Activated CD4-positive, alpha-beta T cell treated with anti-CD3 and anti-CD28 coated beads, Interleukin-10, Interleukin-2, amounts not matched to agents 100 ng/mL and 50 ng/mL, durations not matched to agents 16 hours and 8 hours (primary cell): ENCODE results near the gene KRTAP4-3.
"Not testable (repeated sequence)": the region's sequence is repeated elsewhere in the genome, so short reads cannot be mapped to it uniquely, and the experiment has no call there.

ENCODE experiments used
- DNase-seq: peaks from one replicate; pipeline ENCODE4 v3.0.0-alpha.2; 2020

KRTAP4-3 gene

DNA sequence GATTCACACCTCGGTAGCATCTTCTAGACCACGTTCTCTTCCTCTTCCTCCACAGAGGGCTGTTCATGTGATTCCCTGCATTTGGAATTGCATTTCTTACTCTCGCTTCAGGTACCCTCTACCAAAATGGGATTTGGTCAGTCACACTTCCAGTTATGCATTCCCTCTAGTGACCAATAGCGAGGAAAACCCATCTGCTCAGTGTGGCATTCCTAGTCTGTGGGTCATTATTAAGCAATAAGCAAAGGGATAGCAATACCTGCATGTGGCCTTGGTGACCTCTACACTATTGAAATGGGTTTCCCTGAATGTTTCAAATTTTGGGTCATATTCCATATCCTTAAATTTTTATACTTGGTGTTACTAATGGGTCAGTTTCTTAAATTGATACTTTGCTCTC lies 18.0 kb downstream of the KRTAP4-3 start:
- DNase-seq = no peak

DNA sequence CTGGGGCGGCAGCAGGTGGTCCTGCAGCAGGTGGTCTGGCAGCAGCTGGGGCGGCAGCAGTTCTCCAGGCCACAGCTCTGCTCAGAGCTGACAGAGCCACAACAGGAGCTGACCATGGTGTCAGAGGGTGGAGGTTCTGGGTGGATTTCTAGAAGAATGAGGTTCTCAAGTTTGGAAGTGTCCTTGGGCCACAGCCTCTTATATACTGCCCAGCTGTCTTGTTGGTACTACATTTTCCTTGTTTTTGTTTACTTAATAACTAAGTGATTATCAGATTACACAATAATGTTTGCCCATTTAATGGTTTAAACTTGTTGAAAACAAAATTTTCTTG lies 18.4 kb downstream of the KRTAP4-3 start, which contains the start of gene KRTAP4-5:
TSS of gene KRTAP4-5 (minus strand) at position 174 of the 334 bp plus-strand sequence. CDS start at position 116, 58 bp downstream.
- DNase-seq = no peak

DNA sequence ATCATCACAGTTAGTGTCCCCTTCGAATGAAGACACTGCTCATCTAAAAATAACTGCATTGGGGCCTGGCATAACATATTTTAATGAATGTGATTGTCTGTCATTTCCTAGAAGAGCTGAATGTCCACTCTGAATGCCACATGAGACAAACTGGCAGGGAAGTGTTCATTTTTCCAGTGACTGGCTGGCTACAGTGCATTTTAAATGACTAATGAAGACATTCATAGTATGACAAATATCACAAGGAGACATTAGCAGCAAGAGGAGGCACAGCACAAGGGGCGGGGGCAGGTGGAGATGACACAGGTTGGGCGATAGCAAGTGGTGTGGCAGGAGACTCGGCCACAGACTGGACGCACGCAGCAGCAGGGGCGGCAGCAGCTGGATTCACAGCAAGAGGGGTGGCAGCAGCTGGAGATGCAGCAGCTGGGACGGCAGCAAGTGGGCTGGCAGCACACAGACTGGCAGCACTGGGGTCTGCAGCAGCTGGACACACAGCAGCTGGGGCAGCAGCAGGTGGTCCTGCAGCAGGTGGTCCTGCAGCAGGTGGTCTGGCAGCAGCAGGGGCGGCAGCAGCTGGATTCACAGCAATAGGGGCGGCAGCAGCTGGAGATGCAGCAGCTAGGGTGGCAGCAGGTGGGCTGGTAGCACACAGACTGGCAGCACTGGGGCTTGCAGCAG lies 18.9 kb downstream of the KRTAP4-3 start:
- not testable (repeated sequence) for DNase-seq

DNA sequence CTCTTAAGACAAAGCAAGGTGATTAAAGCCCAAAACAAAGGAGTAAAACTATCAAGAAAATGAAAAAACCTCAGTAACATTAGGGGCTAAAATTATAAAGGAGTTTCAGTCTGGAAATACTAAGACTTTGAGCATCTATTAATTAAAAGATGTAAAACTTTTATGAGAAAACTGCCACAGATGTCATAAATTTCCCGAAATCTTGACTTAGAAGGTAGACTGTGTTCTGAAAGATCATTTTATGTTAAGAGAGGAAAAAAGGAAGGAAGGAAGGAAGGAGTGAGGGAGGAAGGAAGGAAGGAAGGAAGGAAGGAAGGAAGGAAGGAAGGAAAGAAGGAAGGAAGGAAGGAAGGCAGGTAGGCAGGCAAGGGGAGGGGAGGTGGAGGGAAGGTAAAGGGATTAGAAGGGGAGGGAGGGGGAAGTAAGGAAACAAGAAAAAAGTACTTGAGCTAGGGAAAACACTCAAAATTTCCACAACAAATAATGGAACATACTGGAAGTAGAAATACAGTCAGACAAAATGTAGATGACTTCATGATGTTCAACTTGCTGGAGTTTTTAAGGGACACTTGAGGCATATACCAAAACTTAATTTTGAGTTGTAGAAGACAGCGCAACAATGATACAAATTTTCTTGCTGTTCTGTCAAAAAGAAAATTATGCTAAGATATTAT lies 20.4 kb downstream of the KRTAP4-3 start:
- no peak for DNase-seq

DNA sequence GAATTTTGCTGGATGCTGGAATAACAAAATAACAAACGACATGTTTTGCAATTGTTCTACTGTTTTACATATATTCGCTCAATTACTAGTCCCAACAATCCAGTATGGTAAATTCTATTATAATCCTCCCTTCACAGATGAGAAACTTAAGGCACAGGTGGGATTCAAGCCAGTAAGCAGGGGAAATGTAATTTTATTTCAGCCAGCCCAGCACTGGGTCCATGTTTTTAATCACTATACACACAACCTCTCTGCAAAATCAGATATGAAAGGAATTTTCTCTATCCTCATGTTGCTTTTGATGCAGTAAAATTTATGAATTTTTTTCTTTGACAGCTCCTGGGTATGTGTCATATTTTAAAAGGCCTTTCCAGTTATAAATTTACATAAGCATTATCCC lies 22.8 kb downstream of the KRTAP4-3 start:
- no peak for DNase-seq

DNA sequence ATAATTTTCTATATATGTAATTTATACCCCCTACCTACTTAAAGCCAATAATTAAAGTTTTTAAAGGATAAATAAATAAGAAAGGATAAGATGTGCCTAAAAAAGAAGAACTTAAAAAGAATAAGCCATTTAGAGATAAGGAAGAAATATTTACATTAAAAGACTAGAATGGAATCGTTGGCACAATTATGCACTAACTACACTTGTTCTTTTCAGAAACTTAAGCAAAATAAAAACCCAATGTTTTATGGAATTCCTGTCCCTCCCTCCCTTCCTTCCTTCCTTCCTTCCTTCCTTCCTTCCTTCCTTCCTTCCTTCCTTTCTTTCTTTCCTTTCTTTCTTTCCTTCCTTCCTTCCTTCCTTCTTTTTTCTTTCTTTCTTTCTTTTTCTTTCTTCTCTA lies 23.2 kb downstream of the KRTAP4-3 start:
- DNase-seq = no peak

DNA sequence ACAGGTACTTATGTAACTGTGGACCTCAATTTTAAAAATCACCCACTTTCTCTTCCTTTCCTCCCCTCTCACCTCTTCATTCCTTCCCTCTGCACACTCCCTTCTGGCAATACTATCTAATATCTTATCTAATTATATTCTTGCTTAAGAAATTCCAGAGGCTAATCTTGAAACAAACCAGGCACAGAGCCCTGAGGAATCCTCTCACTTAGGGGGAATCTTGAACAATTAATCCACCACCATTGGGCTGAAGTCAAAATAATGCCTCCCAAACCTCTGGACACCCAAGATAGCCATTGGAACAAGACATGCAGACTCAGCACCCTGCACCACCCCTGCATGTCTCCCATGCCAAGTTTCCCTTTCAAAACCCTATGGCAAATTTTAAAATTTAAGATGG lies 26.7 kb downstream of the KRTAP4-3 start:
- no peak for DNase-seq

DNA sequence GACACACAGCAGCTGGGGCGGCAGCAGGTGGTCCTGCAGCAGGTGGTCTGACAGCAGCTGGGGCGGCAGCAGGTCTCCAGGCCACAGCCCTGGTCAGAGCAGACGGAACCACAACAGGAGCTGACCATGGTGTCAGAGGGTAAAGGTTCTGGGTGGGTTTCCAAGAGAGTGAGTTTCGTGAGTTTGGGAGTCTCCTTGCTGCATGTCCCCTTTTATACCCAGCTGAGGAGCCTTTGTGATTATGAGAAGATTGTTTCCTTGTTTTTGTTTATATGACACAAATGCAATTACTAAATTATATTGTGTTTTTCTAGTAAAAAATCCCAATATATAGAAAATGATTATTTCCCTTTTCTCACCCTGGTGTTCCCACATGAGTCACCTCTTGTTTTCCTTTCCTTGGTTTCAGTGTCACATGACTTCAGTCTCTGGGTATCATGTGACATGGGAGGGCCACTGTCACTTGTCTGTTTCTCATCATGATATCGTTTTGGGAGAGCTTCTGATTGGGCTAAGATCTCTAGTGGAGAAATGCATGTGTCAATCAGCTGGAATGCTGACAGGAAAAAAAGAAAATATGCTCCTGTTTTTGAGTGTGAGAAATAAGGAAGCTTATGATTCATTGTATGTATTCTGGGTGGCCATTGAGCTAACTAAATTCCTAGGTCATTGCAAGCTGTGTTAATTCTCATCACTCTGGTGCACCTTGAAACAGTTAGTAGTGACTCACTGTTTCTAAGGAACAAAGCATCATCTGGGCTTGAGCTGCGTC lies 27.5 kb downstream of the KRTAP4-3 start, which contains the start of gene KRTAP4-6:
TSS of gene KRTAP4-6 (minus strand) at position 185 of the 772 bp plus-strand sequence. CDS start at position 128, 57 bp downstream.
- no peak for DNase-seq

DNA sequence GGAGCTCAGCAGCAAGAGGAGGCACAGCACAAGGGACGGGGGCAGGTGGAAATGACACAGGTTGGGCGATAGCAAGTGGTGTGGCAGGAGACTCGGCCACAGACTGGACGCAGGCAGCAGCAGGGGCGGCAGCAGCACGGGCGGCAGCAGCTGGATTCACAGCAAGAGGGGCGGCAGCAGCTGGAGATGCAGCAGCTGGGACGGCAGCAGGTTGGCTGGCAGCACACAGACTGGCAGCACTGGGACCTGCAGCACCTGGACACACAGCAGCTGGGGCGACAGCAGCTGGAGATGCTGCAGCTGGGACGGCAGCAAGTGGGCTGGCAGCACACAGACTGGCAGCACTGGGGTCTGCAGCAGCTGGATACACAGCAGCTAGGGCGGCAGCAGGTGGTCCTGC lies 28.2 kb downstream of the KRTAP4-3 start:
- not testable (repeated sequence) for DNase-seq

DNA sequence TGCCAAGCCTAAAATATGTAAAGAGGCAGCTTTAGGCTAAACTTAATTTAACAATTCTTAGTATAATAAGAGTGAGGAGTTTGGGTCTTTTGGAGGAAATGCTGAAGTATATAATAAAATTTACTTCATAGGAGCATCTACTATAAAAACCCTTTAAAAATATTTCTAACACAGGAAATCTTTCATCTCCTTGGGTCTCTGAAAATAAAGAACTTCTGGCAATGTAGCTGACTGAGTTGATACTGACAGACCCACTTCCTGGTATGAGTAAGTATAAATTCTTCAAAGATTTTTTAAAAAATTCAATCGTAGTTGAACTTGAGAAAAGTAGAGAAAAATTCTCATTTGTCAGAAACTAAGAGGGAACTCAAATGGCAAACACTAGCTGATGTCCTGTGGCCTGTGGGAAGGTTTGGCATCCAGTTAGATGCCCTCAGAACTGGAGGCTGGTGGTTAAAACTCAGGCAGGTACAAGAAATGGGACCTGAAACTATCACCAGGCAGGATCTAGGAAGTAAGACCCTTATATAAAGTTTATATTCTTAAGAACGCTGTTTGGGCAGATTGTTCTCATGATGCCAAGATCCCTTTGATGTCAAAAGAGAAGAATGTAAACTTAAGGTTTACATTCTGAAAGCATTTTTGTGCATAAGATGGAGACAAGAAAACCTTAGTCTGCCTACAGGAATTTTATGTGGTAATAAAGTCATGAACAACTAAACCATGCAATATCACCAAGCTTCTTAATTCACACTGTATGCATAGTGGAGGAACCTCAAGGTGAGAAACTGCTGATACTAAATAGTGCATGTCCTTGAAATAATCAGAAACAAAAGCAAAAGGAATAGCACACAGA lies 33.9 kb downstream of the KRTAP4-3 start:
- no peak for DNase-seq

DNA sequence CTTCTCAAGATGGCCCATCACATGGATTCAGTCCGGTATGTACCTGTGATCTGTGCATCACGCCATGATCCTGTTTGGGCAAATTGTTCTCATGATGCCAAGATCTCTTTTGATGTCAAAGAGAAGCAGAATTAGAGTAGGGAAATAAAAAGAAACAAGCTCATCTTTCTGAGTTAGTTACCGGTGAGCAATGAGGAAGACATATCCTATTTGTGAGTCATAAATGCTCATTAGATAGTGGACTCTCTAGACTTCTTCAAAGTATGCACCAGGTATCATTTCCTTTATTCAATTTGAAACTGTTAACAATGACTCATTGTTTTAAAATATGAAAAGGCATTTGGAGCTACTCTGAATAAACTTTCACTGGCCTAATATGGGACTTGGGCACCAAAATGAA lies 36.0 kb downstream of the KRTAP4-3 start:
- no peak for DNase-seq

DNA sequence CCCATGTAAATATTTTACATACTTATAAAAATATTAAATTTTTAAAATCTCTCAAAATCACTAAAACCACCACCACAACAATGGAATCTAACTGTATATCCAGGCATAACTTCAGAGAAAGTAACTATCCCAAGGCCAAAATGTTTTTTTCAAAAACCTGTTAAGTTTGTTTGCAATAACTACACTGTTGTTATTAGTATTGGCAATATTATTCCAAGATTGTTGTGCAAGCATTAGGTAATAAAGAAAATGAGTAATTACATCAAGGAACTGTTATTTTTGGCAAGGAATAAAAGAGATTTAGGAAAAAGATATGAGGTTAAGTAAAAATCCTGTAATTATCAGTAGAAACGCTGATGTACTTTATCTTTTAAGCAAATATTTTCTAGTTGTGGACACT lies 40.6 kb downstream of the KRTAP4-3 start:
- no peak for DNase-seq

DNA sequence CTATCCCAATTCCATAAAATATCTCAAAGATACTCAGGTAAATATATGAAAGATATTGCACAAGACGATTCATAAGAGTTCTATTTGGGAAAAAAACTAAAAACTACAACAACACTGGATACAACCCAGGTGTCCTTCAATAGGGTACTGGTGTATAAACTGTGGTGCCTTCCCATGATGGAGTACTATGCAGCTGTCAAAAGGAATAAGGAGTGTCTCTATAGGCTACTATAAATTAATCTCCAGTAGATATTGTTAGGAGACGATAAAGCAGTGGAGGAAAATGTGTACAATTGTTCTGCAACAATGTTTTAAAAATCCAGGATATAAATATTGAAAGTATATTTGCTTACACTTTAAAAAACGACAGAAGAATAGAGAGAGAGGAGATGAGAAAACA lies 41.6 kb downstream of the KRTAP4-3 start:
- DNase-seq = no peak

DNA sequence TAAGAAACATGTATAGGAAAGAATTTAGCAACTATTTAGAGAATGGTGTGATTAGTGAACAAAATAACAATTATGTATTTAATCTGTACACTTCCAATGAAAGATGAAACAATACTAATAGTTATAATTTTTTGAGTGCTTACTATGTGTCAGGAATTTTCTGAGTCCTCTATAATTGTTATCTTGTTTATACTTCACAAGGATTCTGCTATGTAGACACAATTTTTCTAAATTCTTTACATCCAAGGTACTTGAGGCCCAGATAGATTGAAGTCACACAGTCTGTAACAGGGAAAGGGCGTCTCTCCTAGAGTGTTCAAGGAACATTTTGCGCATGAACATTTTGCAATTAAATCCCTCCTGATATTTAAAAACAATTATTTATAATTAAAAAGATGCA lies 43.0 kb downstream of the KRTAP4-3 start:
- DNase-seq = no peak

DNA sequence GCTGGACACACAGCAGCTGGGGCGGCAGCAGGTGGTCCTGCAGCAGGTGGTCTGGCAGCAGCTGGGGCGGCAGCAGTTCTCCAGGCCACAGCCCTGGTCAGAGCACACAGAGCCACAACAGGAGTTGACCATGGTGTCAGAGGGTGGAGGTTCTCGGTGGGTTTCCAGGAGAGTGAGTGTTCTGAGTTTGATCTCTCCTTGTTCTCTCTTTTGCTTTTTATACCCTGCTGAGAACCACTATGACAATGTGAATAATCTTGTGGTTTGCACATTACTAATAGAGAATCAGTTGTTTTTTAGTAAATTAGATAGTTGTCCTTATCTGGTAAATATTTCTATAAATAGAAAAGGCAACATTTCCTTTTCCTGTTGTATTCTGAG lies 44.0 kb downstream of the KRTAP4-3 start, which contains the start of gene KRTAP4-12:
TSS of gene KRTAP4-12 (minus strand) at position 192 of the 381 bp plus-strand sequence. CDS start at position 132, 60 bp downstream.
- not testable (repeated sequence) for DNase-seq

DNA sequence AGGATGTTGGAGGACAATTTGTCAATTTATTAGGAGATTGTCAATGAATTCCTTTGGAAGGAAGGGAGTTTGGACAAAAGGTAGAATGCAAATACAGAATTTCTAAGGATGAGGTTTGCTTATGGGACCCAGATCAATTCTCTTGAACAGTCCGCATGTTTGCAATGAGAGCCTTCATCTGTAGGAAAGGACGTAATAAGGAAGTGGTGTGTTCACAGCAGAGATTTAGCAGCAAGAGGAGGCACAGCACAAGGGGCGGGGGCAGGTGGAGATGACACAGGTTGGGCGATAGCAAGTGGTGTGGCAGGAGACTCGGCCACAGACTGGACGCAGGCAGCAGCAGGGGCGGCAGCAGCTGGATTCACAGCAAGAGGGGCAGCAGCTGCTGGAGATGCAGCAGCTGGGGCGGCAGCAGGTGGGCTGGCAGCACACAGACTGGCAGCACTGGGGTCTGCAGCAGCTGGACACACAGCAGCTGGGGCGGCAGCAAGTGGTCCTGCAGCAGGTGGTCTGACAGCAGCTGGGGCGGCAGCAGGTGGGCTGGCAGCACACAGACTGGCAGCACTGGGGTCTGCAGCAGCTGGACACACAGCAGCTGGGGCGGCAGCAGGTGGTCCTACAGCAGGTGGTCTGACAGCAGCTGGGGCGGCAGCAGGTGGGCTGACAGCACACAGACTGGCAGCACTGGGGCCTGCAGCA lies 44.6 kb downstream of the KRTAP4-3 start:
- not testable (repeated sequence) for DNase-seq

DNA sequence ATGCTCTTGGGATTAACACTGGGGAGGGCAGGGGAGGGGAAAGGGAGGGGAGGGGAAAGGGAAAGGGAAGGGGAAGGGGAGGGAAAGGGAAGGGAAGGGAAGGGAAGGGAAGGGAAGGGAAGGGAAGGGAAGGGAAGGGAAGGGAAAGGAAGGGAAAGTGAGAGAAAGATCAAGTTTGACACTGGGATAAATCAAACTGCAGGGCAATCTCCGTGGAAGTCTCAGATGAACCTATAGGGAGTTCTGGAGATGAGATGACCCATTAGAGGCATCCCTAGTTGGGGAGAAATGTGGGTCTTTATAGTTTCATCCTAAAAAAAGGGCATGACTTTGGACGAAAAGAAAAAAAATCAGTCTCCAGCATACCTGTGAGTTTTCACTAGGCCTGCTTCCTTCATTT lies 46.3 kb downstream of the KRTAP4-3 start:
- DNase-seq = no peak

DNA sequence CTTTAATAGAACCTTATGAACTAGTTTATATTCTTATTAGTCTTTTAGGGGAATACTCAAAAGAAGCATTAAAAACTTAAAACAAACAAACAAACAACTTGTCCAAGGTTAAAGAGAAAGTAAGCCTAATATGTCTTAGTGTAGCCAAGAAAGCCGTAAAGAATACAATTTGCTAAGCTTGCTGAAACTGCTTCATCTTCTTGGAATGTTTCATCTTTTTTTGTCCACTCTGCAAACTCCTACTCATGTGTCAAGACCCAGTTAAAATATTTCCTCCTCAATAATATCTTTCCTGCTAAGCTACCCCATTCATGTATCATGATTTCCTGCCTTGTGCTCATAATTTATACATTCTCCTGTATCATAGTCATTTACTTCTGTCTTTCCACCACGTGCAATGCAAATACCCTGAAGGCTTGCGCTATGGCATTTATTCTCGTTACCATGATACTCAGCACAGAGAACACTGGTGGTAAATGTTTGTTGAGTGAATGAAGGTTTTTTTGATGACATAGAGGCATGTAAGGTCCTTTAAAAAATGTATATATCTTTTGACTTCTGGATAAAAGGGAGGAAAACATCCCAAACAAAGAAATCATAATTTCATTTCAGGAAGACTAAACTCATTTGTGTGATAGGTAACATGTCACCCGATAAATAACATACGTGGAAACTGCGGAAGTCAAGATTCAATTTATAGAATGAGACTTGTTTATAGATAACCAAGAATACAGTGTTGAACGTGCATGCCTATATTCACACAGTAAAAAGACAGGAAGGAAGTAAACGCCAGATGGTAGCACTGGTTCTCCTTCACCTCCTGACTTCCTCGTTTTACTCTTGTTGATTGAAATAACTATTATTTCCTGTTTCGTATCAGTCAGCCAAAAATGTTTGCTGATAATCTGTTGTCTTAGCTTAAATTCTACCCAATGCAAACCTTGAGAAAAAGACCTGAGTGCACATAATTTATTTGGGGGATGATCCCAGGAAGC lies 48.0 kb downstream of the KRTAP4-3 start:
- DNase-seq = not testable (repeated sequence)

DNA sequence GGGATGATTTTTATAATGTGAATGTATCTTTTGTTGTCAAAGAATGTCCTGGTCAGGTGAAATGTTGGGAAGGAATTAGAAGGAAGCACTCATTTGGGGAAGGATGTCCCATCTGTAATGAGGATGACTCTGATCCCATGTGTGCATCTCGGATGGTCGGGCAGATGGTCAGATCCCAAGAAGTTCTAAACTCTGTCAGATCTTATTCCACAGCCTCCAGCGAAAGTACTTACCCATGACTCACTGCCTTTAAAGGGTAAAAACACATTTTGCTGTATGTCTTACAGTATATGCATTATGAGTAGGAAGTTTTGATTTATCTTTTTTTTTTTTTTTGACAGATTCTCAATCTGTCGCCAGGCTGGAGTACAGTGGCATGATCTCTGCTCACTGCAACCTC lies 49.3 kb downstream of the KRTAP4-3 start:
- DNase-seq = no peak

DNA sequence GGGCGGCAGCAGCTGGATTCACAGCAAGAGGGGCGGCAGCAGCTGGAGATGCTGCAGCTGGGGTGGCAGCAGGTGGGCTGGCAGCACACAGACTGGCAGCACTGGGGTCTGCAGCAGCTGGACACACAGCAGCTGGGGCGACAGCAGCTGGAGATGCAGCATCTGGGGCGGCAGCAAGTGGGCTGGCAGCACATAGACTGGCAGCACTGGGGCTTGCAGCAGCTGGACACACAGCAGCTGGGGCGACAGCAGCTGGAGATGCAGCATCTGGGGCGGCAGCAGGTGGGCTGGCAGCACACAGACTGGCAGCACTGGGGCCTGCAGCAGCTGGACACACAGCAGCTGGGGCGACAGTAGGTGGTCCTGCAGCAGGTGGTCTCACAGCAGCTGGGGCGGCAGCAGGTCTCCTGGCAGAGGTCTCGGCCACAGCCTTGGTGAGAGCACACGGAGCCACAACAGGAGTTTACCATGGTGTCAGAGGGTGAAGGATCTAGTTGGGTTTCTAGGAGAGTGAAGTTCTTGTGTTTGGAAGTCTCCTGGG lies 50.1 kb downstream of the KRTAP4-3 start, which contains the start of gene KRTAP4-11:
TSS of gene KRTAP4-11 (minus strand) at position 528 of the 541 bp plus-strand sequence. CDS start at position 470, 58 bp downstream.
- DNase-seq = not testable (repeated sequence)
